Measurements from ENCODE around the gene RSPH6A. TPM values are rescaled to one million over a fixed set of nuclear protein-coding genes. Genes with fewer than 3 reads are reported as not detected.

RSPH6A gene
- total and polyA plus RNA-seq, 2 experiments from 2014 or later = not detected

GRCh38 chr19:45789035-45789786, 25.9 kb downstream of the RSPH6A start:
- H3K9me2 ChIP-seq (replicated peaks; ENCODE audit: insufficient read depth) = no peaks in the 10 kb centered on the region
- H4K20me1 ChIP-seq (ENCODE audit: insufficient read depth, poor library complexity, severe bottlenecking) = peaks cover 5% of the 10 kb centered on the region
- H3K4me3 ChIP-seq = no peak overlapping the region
- H3K9me3 ChIP-seq (ENCODE audit: low read depth) = no peaks in the 10 kb centered on the region
- no peak overlapping the region for H3K4me2 ChIP-seq
- WGBS (ENCODE audit: low lambda C conversion rate, missing lambda C conversion rate) = 97% methylated on average over 15 of the region's 15 CpGs
- peaks cover 2% of the 10 kb centered on the region for H3K4me1 ChIP-seq (ENCODE audit: insufficient read depth)
- H3K27ac ChIP-seq = no peak overlapping the region
- TF ChIP-seq, protein P1, sequence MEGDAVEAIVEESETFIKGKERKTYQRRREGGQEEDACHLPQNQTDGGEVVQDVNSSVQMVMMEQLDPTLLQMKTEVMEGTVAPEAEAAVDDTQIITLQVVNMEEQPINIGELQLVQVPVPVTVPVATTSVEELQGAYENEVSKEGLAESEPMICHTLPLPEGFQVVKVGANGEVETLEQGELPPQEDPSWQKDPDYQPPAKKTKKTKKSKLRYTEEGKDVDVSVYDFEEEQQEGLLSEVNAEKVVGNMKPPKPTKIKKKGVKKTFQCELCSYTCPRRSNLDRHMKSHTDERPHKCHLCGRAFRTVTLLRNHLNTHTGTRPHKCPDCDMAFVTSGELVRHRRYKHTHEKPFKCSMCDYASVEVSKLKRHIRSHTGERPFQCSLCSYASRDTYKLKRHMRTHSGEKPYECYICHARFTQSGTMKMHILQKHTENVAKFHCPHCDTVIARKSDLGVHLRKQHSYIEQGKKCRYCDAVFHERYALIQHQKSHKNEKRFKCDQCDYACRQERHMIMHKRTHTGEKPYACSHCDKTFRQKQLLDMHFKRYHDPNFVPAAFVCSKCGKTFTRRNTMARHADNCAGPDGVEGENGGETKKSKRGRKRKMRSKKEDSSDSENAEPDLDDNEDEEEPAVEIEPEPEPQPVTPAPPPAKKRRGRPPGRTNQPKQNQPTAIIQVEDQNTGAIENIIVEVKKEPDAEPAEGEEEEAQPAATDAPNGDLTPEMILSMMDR (IDR thresholded peaks at IDR 0.05; ENCODE audit: poor library complexity) = no peak
- TF ChIP-seq EZH2phosphoT487 (IDR thresholded peaks at IDR 0.05; ENCODE audit: low read depth, severe bottlenecking, unreplicated experiment) (no peak), EZH2 (IDR thresholded peaks at IDR 0.05; ENCODE audit: borderline replicate concordance) (no peak)
- H2AFZ ChIP-seq = no peak overlapping the region
- peaks cover 35% of the 10 kb centered on the region for H3K79me2 ChIP-seq
- H3K27me3 ChIP-seq = no peaks in the 10 kb centered on the region
- no peaks in the 10 kb centered on the region for H3K36me3 ChIP-seq (replicated peaks; ENCODE audit: insufficient read depth, low read depth)
- DNase-seq (ENCODE audit: low spot score) = no peak

DNA sequence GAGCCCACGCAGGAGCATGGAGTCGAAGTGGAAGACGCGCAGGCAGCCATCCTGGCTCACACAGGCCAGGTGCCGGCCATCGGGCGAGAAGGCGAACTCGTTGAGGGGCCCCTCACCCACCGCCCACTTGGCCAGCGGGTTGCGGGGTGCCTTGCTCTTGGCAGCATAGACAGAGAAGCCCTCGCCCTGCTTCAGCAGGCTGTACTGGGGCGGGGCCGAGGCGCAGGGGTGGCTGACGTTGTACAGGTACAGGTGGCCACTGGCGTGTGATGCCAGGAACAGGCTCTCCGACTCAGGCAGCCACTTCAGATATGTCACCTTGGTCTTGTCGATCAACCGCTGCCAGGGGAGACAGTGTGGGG, 28.6 kb downstream of the RSPH6A start:
- 98% methylated on average over 19 of the region's 21 CpGs for WGBS (ENCODE audit: low lambda C conversion rate, missing lambda C conversion rate)
- no peaks in the 10 kb centered on the region for H3K27me3 ChIP-seq
- no peak for DNase-seq (ENCODE audit: low spot score)
- H3K9me3 ChIP-seq (ENCODE audit: low read depth) = no peaks in the 10 kb centered on the region
- H3K4me1 ChIP-seq (ENCODE audit: insufficient read depth) = peaks cover 28% of the 10 kb centered on the region
- H3K36me3 ChIP-seq (replicated peaks; ENCODE audit: insufficient read depth, low read depth) = no peaks in the 10 kb centered on the region
- TF ChIP-seq EZH2phosphoT487 (IDR thresholded peaks at IDR 0.05; ENCODE audit: low read depth, severe bottlenecking, unreplicated experiment) (no peak), EZH2 (IDR thresholded peaks at IDR 0.05; ENCODE audit: borderline replicate concordance) (no peak)
- TF ChIP-seq, protein P1 (IDR thresholded peaks at IDR 0.05; ENCODE audit: poor library complexity) = no peak
- H3K4me3 ChIP-seq = no peak overlapping the region
- no peak overlapping the region for H3K4me2 ChIP-seq
- H3K9me2 ChIP-seq (replicated peaks; ENCODE audit: insufficient read depth) = no peaks in the 10 kb centered on the region
- no peak overlapping the region for H2AFZ ChIP-seq
- no peak overlapping the region for H3K27ac ChIP-seq
- H4K20me1 ChIP-seq (ENCODE audit: insufficient read depth, poor library complexity, severe bottlenecking) = peaks cover 1% of the 10 kb centered on the region
- H3K79me2 ChIP-seq = peaks cover 28% of the 10 kb centered on the region

DNA sequence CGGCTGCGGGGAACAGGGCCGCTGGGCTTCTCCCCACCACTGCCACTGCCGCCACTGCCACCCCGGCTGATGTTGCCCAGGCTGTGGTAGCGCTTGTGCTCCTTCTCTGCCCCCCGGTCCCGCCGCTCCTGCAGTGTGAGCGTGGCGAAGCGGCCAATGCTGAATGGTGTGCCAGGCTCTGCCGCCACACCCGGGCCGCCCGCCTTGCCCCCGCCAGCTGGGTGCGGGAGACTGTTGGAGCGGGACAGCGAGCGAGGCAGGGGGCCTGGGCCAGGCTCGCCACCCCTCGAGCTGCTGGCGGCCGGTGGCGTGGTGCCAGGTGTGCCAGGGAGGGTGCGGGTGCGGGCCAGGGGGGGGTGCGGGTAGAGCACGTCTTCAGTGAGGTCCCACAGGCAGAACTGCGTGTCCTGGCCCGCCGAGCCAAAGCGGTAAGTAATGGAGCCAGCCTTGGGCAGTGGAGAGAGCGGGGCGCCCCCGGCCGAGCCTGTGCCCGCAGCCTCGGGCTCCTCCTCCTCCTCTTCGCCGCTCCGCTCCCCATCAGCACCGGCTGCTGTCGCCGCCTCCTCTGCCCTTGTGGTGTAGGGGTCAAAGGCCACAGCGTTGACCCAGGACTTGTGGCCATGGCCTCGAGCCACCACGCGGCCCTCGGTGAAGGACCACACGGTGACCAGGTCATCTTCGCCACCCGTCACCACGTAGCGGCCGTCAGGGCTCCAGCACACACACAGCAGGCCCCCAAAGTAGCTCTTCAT, 29.2 kb downstream of the RSPH6A start:
- Histone ChIP-seq H3K4me1 (ENCODE audit: insufficient read depth) (peaks cover 29% of the 10 kb centered on the region), H3K9me3 (ENCODE audit: low read depth) (no peaks in the 10 kb centered on the region), H3K9me2 (replicated peaks; ENCODE audit: insufficient read depth) (no peaks in the 10 kb centered on the region), H2AFZ (no peak overlapping the region), H3K36me3 (replicated peaks; ENCODE audit: insufficient read depth, low read depth) (no peaks in the 10 kb centered on the region), H3K27me3 (no peaks in the 10 kb centered on the region), H3K4me3 (no peak overlapping the region), H3K27ac (no peak overlapping the region), H4K20me1 (ENCODE audit: insufficient read depth, poor library complexity, severe bottlenecking) (no peaks in the 10 kb centered on the region), H3K79me2 (peaks cover 22% of the 10 kb centered on the region), H3K4me2 (no peak overlapping the region)
- no peak for TF ChIP-seq EZH2phosphoT487 (IDR thresholded peaks at IDR 0.05; ENCODE audit: low read depth, severe bottlenecking, unreplicated experiment)
- TF ChIP-seq, protein P1 (IDR thresholded peaks at IDR 0.05; ENCODE audit: poor library complexity) = no peak
- no peak for TF ChIP-seq EZH2 (IDR thresholded peaks at IDR 0.05; ENCODE audit: borderline replicate concordance)
- 96% methylated on average over 48 of the region's 57 CpGs for WGBS (ENCODE audit: low lambda C conversion rate, missing lambda C conversion rate)
- DNase-seq (ENCODE audit: low spot score) = no peak

All from hepatocyte (in vitro differentiated cells).